Mesendoderm (in vitro differentiated cells): ENCODE data around the gene FANCL.

ENCODE experiments used
- DNase-seq: peaks from one replicate; pipeline ENCODE4 v3.0.0; 2013
- H2AK5ac ChIP-seq: 2 replicates; pipeline ENCODE4 v1.6.1; 2013; ENCODE audit warnings: low read length, inconsistent platforms
- H2BK120ac ChIP-seq: 2 replicates; pipeline ENCODE4 v1.6.1; 2013; ENCODE audit warnings: low read depth, mild to moderate bottlenecking, low read length, moderate library complexity, mixed read lengths
- H2BK15ac ChIP-seq: replicated peaks from 2 replicates; pipeline ENCODE4 v1.6.1; 2013; ENCODE audit warnings: low read depth, mild to moderate bottlenecking, moderate library complexity
- H2BK5ac ChIP-seq: 2 replicates; pipeline ENCODE4 v1.6.1; 2013; ENCODE audit warnings: low read length, inconsistent platforms
- H3K18ac ChIP-seq: 2 replicates; pipeline ENCODE4 v1.6.1; 2013; ENCODE audit warnings: mild to moderate bottlenecking, low read length, mixed read lengths
- H3K23ac ChIP-seq: one replicate; pipeline ENCODE4 v1.6.1; 2013; ENCODE audit warnings: low read length
- H3K27ac ChIP-seq: 2 replicates; pipeline ENCODE4 v1.5.1; 2013; ENCODE audit warnings: low read depth, mild to moderate bottlenecking, inconsistent platforms, low read length, moderate library complexity
- H3K27me3 ChIP-seq: 2 replicates; pipeline ENCODE4 v1.6.1; 2013; ENCODE audit warnings: low read length, control low read depth, mild to moderate bottlenecking, inconsistent platforms; ENCODE audit not compliant: insufficient read depth, poor library complexity
- H3K36me3 ChIP-seq: 2 replicates; pipeline ENCODE4 v1.6.1; 2013; ENCODE audit warnings: low read length, inconsistent platforms; ENCODE audit not compliant: control insufficient read depth, insufficient read depth
- H3K4ac ChIP-seq: one replicate; pipeline ENCODE4 v1.6.1; 2013; ENCODE audit warnings: low read depth, mild to moderate bottlenecking, low read length, moderate library complexity
- H3K4me1 ChIP-seq: 2 replicates; pipeline ENCODE4 v1.6.1; 2013; ENCODE audit warnings: low read depth, low read length, inconsistent platforms; ENCODE audit not compliant: control insufficient read depth
- H3K4me2 ChIP-seq: 2 replicates; pipeline ENCODE4 v1.6.1; 2013; ENCODE audit warnings: low read length
- H3K4me3 ChIP-seq: 2 replicates; pipeline ENCODE4 v1.5.1; 2013; ENCODE audit warnings: mild to moderate bottlenecking, low read length
- H3K56ac ChIP-seq: one replicate; pipeline ENCODE4 v1.6.1; 2013; ENCODE audit warnings: low read length
- H3K79me1 ChIP-seq: 2 replicates; pipeline ENCODE4 v1.6.1; 2013; ENCODE audit warnings: low read length, inconsistent platforms
- H3K79me2 ChIP-seq: 2 replicates; pipeline ENCODE4 v1.6.1; 2013; ENCODE audit warnings: mild to moderate bottlenecking, low read length; ENCODE audit not compliant: control insufficient read depth, insufficient read depth
- H3K9ac ChIP-seq: 2 replicates; pipeline ENCODE4 v1.6.1; 2013; ENCODE audit warnings: low read length, inconsistent platforms
- H4K5ac ChIP-seq: one replicate; pipeline ENCODE4 v1.6.1; 2013; ENCODE audit warnings: low read length
- H4K8ac ChIP-seq: one replicate; pipeline ENCODE4 v1.6.1; 2013; ENCODE audit warnings: low read depth, mild to moderate bottlenecking, control low read depth, low read length, moderate library complexity
- WGBS: extraction: QIAGEN DNeasy Blood & Tissue Kit; methylation state at CpG from one replicate; pipeline ENCODE4 v1.1.7; 2013; ENCODE audit warnings: low lambda C conversion rate, missing lambda C conversion rate; ENCODE audit not compliant: insufficient coverage; ENCODE audit errors: extremely low coverage; 5-methylcytosine and 5-hydroxymethylcytosine counted together

The FANCL gene

GRCh38 chr2:58239243-58239925 lies 1.7 kb downstream of the FANCL start:
- no peaks in the 10 kb centered on the region for H3K27me3 ChIP-seq
- H3K4me1 ChIP-seq, result no peaks in the 10 kb centered on the region
- H3K79me2 ChIP-seq, result peaks cover 35% of the 10 kb centered on the region
- no peak overlapping the region for H2BK120ac ChIP-seq
- H3K4ac ChIP-seq, result no peak overlapping the region
- peak overlapping the region; percentile 1 for H3K4me2 ChIP-seq
- peak overlapping the region; percentile 61 for H3K56ac ChIP-seq
- H3K79me1 ChIP-seq, result no peaks in the 10 kb centered on the region
- WGBS, result no CpG with 5 or more reads among the region's 3 CpGs
- no peak overlapping the region for H2BK5ac ChIP-seq
- no peak for DNase-seq
- no peak overlapping the region for H3K23ac ChIP-seq
- no peak overlapping the region for H3K4me3 ChIP-seq
- H3K18ac ChIP-seq, result no peak overlapping the region
- H3K27ac ChIP-seq, result no peak overlapping the region
- H3K9ac ChIP-seq, result peak overlapping the region; percentile 58
- no peaks in the 10 kb centered on the region for H3K36me3 ChIP-seq
- H2AK5ac ChIP-seq, result no peak overlapping the region
- H4K8ac ChIP-seq, result no peak overlapping the region
- no peak overlapping the region for H2BK15ac ChIP-seq
- H4K5ac ChIP-seq, result no peak overlapping the region

DNA sequence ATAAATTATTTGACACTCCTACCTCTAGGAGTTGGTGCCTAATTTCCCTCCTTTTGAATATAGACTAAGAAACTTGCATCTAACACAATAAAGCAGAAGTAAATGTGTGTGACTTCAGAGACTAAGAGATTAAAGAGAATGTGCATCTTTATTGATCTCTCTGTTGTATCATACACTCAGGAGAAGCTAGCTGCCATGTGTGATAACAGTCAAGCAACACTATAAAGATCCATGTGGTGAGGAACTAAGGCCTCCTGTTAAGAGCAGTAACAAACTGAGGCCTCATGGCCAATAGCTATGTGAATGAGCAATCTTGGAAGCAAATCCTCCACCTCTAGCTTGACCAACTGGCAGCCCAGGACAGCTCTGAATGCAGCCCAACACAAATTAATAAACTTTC lies 3.4 kb downstream of the FANCL start:
- no peak overlapping the region for H3K56ac ChIP-seq
- no peaks in the 10 kb centered on the region for H3K4me1 ChIP-seq
- no peak overlapping the region for H3K27ac ChIP-seq
- H4K8ac ChIP-seq, result no peak overlapping the region
- H2BK5ac ChIP-seq, result no peak overlapping the region
- H3K4me2 ChIP-seq, result no peak overlapping the region
- H2BK120ac ChIP-seq, result no peak overlapping the region
- no peak overlapping the region for H3K4me3 ChIP-seq
- H3K4ac ChIP-seq, result no peak overlapping the region
- no peak overlapping the region for H2BK15ac ChIP-seq
- no peak overlapping the region for H3K18ac ChIP-seq
- H3K79me1 ChIP-seq, result no peaks in the 10 kb centered on the region
- H3K79me2 ChIP-seq, result peaks cover 41% of the 10 kb centered on the region
- no peaks in the 10 kb centered on the region for H3K27me3 ChIP-seq
- H3K9ac ChIP-seq, result peak overlapping the region; percentile 27
- no peaks in the 10 kb centered on the region for H3K36me3 ChIP-seq
- no peak overlapping the region for H3K23ac ChIP-seq
- no peak overlapping the region for H2AK5ac ChIP-seq
- DNase-seq, result peak; percentile 68
- H4K5ac ChIP-seq, result no peak overlapping the region

GRCh38 chr2:58235984-58236383 lies 5.1 kb downstream of the FANCL start:
- Histone ChIP-seq H3K4me2 (no peak overlapping the region), H2BK120ac (no peak overlapping the region), H3K4me3 (no peak overlapping the region), H4K5ac (no peak overlapping the region), H3K36me3 (no peaks in the 10 kb centered on the region), H3K79me2 (peaks cover 48% of the 10 kb centered on the region), H3K4ac (no peak overlapping the region), H3K56ac (no peak overlapping the region), H4K8ac (no peak overlapping the region), H3K23ac (no peak overlapping the region), H3K9ac (no peak overlapping the region), H3K18ac (no peak overlapping the region), H3K27me3 (no peaks in the 10 kb centered on the region), H2BK15ac (no peak overlapping the region), H2BK5ac (no peak overlapping the region), H3K4me1 (no peaks in the 10 kb centered on the region), H3K27ac (no peak overlapping the region), H3K79me1 (peaks cover 2% of the 10 kb centered on the region), H2AK5ac (no peak overlapping the region)
- no CpG with 5 or more reads among the region's 2 CpGs for WGBS
- DNase-seq, result no peak

DNA sequence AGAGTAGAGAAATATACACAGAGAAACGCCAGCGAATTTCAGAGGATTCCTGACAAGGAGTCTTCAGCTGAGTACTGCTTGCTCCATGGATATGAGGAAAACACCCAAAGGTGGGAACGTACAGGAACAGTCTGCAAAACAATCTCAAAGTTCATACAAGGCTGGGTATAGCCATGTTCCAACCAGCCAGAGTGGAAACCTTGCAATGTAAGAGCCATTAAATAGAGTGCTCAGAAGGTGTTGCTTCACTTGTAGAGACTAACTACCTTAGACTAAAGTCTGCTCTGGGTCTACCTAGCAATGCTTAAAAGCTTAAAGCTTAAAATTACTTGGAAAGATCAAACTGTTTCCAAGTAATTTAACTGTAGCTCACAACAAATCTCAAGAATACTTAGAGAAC lies 6.0 kb downstream of the FANCL start:
- Histone ChIP-seq H3K79me1 (peaks cover 3% of the 10 kb centered on the region), H3K79me2 (peaks cover 48% of the 10 kb centered on the region), H2AK5ac (no peak overlapping the region), H3K4me1 (no peaks in the 10 kb centered on the region), H3K56ac (no peak overlapping the region), H3K4me2 (no peak overlapping the region), H3K27ac (no peak overlapping the region), H3K9ac (no peak overlapping the region), H4K8ac (no peak overlapping the region), H2BK120ac (no peak overlapping the region), H2BK5ac (no peak overlapping the region), H2BK15ac (no peak overlapping the region), H3K27me3 (no peaks in the 10 kb centered on the region), H3K36me3 (no peaks in the 10 kb centered on the region), H3K4me3 (no peak overlapping the region), H3K18ac (no peak overlapping the region), H4K5ac (no peak overlapping the region), H3K4ac (no peak overlapping the region), H3K23ac (no peak overlapping the region)
- DNase-seq, result no peak
- no CpG with 5 or more reads among the region's 3 CpGs for WGBS

DNA sequence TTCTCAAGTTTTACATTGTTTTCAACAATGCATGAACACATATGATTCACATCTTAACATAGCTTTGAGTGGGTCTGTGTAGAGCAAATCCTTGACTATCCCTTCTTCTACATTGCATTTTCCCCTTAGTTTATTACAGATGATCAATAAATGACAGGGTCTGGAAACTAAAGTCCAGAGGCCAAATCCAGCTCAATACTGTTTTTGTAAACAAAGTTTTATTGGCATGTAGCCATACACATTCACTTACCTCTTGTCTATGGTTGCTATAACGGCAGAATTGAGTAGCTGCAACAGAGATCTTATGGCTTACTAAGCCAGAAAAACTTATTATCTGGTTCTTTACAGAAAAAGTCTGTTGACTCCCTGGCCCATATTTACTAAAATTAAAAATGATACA lies 12.8 kb downstream of the FANCL start:
- Histone ChIP-seq H3K79me1 (peaks cover 5% of the 10 kb centered on the region), H4K8ac (no peak overlapping the region), H3K79me2 (peaks cover 16% of the 10 kb centered on the region), H4K5ac (no peak overlapping the region), H3K36me3 (no peaks in the 10 kb centered on the region), H2BK120ac (no peak overlapping the region), H3K9ac (no peak overlapping the region), H3K27ac (no peak overlapping the region), H3K4me2 (no peak overlapping the region), H2BK5ac (no peak overlapping the region), H2BK15ac (no peak overlapping the region), H3K56ac (no peak overlapping the region), H3K18ac (no peak overlapping the region), H3K4me3 (no peak overlapping the region), H3K23ac (no peak overlapping the region), H3K27me3 (no peaks in the 10 kb centered on the region), H2AK5ac (no peak overlapping the region), H3K4me1 (no peaks in the 10 kb centered on the region), H3K4ac (no peak overlapping the region)
- WGBS, result no CpG with 5 or more reads among the region's 1 CpG
- DNase-seq, result no peak
